Mucosa of descending colon (tissue), 3 donors: ENCODE results near the gene FAM221B. TPM values are rescaled to one million over a fixed set of nuclear protein-coding genes. Genes with fewer than 3 reads are reported as not detected.

Experiments used
- ATAC-seq: fragments of 200-7000 bp; cut with Tn5 transposase; one replicate; pipeline ENCODE4 v1.9.1; 2020; ENCODE audit warnings: mild to moderate bottlenecking, moderate library complexity
- DNase-seq, 3 donors: peaks; one replicate each; pipeline ENCODE4 v3.0.0-alpha.2; 2020
- H3K36me3 ChIP-seq: fragments of 200-600 bp; one replicate; pipeline ENCODE4 v1.8.0; 2021; ENCODE audit warnings: low read depth, mild to moderate bottlenecking
- H3K4me1 ChIP-seq: fragments of 200-600 bp; one replicate; pipeline ENCODE4 v1.8.0; 2021; ENCODE audit warnings: low read depth, mild to moderate bottlenecking
- H3K4me3 ChIP-seq: fragments of 200-600 bp; one replicate; pipeline ENCODE4 v1.8.0; 2021; ENCODE audit warnings: mild to moderate bottlenecking
- H3K9me3 ChIP-seq: fragments of 200-600 bp; one replicate; pipeline ENCODE4 v1.8.0; 2021; ENCODE audit warnings: mild to moderate bottlenecking
- intact Hi-C, 2 donors: fragments of 100-400 bp; cut with DNase I in 1 of 2; cut with micrococcal nuclease in 1 of 2; formaldehyde crosslinking; loops; one replicate each; pipeline versions ENCODE4 v1.11.0 to v1.11.1; 2022; cut with DNase I, micrococcal nuclease
- total RNA-seq, 3 donors: library from RNA; stranded (reverse); fragmentation: NEBNext Ultra II Directional in 2 of 3; extraction: Animal tissue kit (Norgen Biotek cat#: 25700) in 2 of 3; gene quantifications; one replicate each; pipeline versions ENCODE4 v1.2.1 to v1.2.4, GENCODE V29; 2021 to 2023
- TF ChIP-seq, protein P1 (sequence below): fragments of 200-600 bp; IDR thresholded peaks from one replicate; pipeline ENCODE4 v1.8.0; 2022; ENCODE audit warnings: antibody characterized with exemption, mild to moderate bottlenecking
- donor health status: DM: no; HTN: no; CAD: no; lungs with moderate emphysema.
- donor health status: DM: no; HTN: no; CAD: no.
- donor health status: DM: no; HTN: yes; CAD: no.

FAM221B gene
- total RNA-seq, 3 donors from 2014 or later = 0.41 to 0.43 TPM; not detected in 1

DNA sequence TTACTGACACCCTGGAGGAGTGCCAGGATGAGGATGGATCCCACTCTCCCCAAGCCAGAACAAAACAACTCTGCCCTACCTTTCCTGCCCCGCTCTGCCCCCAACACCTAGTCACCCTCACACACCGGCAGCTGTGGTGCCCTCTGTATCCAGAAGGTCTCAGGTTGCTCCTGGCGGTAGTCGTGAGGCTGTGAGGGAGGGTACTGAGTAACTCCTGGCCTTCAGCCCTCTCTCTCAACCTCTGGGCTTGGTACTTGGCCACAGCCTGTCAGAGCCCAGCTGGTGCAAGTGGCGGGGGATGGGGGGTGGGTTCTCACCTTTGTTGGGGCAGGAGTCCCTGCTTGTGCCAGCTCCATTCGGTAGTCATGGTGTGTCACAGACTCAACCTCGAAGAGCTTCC, 18.4 kb downstream of the FAM221B start:
- intact Hi-C loops = no loop called here
- Histone ChIP-seq H3K4me3 (no peak overlapping the region), H3K4me1 (peaks cover 20% of the 10 kb centered on the region), H3K9me3 (no peaks in the 10 kb centered on the region), H3K36me3 (no peaks in the 10 kb centered on the region)
- ATAC-seq (no peak), DNase-seq (no peak)
- TF ChIP-seq, protein P1, sequence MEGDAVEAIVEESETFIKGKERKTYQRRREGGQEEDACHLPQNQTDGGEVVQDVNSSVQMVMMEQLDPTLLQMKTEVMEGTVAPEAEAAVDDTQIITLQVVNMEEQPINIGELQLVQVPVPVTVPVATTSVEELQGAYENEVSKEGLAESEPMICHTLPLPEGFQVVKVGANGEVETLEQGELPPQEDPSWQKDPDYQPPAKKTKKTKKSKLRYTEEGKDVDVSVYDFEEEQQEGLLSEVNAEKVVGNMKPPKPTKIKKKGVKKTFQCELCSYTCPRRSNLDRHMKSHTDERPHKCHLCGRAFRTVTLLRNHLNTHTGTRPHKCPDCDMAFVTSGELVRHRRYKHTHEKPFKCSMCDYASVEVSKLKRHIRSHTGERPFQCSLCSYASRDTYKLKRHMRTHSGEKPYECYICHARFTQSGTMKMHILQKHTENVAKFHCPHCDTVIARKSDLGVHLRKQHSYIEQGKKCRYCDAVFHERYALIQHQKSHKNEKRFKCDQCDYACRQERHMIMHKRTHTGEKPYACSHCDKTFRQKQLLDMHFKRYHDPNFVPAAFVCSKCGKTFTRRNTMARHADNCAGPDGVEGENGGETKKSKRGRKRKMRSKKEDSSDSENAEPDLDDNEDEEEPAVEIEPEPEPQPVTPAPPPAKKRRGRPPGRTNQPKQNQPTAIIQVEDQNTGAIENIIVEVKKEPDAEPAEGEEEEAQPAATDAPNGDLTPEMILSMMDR = no peak

DNA sequence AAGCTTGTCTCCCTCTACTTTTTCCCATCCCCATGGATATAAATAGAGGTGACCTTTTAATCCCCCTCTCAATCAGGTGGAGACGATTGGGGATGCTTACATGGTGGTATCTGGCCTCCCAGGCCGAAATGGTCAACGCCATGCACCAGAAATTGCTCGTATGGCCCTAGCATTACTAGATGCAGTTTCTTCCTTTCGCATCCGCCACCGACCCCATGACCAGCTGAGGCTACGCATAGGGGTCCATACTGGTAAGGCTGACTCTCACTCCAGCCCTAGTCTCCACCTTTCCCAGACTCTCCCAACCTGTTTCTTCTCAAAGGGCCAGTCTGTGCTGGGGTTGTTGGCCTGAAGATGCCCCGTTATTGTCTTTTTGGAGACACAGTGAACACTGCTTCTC, 20.1 kb downstream of the FAM221B start:
- H3K4me1 ChIP-seq = peaks cover 12% of the 10 kb centered on the region
- TF ChIP-seq, protein P1 = no peak
- ATAC-seq (no peak), DNase-seq (no peak)
- no peaks in the 10 kb centered on the region for H3K9me3 ChIP-seq
- no peak overlapping the region for H3K4me3 ChIP-seq
- H3K36me3 ChIP-seq = no peaks in the 10 kb centered on the region
- intact Hi-C loops = no loop called here

DNA sequence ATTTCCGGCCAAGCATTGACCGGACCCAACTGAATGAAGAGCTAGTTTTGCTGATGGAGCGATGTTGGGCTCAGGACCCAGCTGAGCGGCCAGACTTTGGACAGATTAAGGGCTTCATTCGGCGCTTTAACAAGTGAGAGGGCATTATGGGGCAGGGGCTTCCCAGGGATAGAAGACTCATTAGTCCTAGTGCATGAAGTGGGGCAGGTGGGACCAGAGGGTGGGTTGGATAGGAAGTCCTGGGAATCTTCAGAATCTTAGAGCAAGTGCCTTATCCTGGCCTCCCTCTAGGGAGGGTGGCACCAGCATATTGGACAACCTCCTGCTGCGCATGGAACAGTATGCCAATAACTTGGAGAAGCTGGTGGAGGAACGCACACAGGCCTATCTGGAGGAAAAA, 22.4 kb downstream of the FAM221B start:
- Histone ChIP-seq H3K9me3 (no peaks in the 10 kb centered on the region), H3K4me3 (no peak overlapping the region), H3K4me1 (no peaks in the 10 kb centered on the region), H3K36me3 (no peaks in the 10 kb centered on the region)
- no peak for DNase-seq
- intact Hi-C loops = no loop called here
- TF ChIP-seq, protein P1 = no peak
- no peak for ATAC-seq

DNA sequence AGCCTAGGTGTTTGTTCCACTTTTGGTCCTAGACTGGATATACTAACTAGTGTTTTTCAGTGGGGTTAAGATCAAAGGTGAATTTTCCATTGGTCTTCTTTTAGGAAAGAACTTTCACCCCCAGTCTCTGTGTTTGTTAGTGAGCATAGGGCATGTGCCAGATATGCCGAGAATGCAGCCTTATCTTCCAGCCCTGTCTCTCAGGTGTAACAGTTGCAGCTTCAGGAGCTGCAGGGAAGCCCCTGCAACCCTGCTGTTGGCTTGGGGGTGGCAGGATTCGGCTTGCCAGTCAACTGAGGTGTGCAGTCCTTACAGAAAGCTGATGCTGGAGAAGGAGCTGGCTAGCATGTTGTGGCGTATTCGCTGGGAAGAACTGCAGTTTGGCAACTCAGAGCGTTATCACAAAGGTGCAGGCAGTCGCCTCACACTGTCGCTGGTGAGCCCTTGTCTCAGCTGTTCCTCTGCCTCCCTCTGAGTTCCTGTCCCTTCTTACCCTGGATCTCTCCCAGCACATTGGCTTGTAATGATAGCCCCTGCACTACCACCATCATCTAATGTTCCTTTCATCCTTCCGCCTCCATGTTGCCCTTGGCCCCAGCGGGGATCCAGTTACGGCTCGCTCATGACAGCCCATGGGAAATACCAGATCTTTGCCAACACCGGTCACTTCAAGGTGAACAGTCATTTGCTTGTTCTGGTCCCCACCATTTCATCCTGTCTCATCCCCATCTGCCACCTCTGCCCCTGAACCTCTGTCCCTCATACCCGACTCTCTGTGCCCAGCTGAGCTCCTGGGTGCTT, 27.0 kb downstream of the FAM221B start:
- intact Hi-C loops = no loop called here
- DNase-seq (no peak), ATAC-seq (no peak)
- TF ChIP-seq, protein P1 = no peak
- H3K9me3 ChIP-seq = no peaks in the 10 kb centered on the region
- H3K4me3 ChIP-seq = no peak overlapping the region
- no peaks in the 10 kb centered on the region for H3K36me3 ChIP-seq
- H3K4me1 ChIP-seq = no peaks in the 10 kb centered on the region

DNA sequence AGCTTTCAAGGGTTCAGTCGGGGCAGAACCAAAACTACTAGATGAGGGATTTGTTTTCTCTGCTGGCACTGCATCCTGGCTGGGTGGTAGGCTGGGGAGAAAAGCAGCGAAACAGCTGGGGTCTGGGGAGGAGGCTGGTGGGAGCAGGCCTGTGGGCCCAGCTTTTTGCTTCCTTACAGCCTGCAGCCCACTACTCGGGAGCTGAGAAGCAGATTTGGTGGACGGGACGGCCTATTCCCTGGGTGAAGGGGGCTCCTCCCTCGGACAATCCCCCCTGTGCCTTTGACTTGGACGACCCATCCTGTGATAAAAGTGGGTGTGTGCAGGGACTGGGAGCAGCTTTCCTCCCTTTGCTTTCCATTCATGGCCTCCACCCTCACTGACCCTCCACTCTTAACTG, 28.0 kb downstream of the FAM221B start:
- Histone ChIP-seq H3K4me1 (no peaks in the 10 kb centered on the region), H3K4me3 (no peak overlapping the region), H3K36me3 (no peaks in the 10 kb centered on the region), H3K9me3 (no peaks in the 10 kb centered on the region)
- TF ChIP-seq, protein P1 = no peak
- DNase-seq (no peak), ATAC-seq (no peak)
- intact Hi-C loops = no loop called here
